ENCODE measurements around the gene MBOAT2.

GRCh38 chr2:8983571-8983970, 19.9 kb downstream of the MBOAT2 start:
- TF ChIP-seq CTCF (IDR thresholded peaks at IDR 0.05) (no peak), POLR2A (IDR thresholded peaks at IDR 0.05) (no peak)
